Left lung (tissue), 10 donors: ENCODE measurements around the gene LRIT1. TPM values are rescaled to one million over a fixed set of nuclear protein-coding genes. Genes with fewer than 3 reads are reported as not detected.
A peak's percentile ranks its signal among the peaks of the same experiment; 100 is the strongest.

Experiments used
- ATAC-seq: fragments of 200-7000 bp; cut with Tn5 transposase; one replicate; pipeline ENCODE4 v1.9.1; 2020; ENCODE audit warnings: moderate library complexity
- DNase-seq, 4 donors: peaks; one replicate each; pipeline ENCODE4 v3.0.0-alpha.2; 2013 to 2020
- H3K27ac ChIP-seq, 2 donors: fragments of 200-600 bp; sonication (generic) in 1 of 2; one replicate each; pipeline versions ENCODE4 v1.5.0 to v1.8.0; 2020 to 2021
- H3K27me3 ChIP-seq, 2 donors: fragments of 200-600 bp; sonication (generic) in 1 of 2; one replicate each; pipeline versions ENCODE4 v1.5.0 to v1.8.0; 2020 to 2021
- H3K36me3 ChIP-seq, 2 donors: fragments of 200-600 bp; sonication (generic) in 1 of 2; one replicate each; pipeline versions ENCODE4 v1.5.0 to v1.8.0; 2020 to 2021
- H3K4me1 ChIP-seq, 2 donors: fragments of 200-600 bp; one replicate each; pipeline ENCODE4 v1.8.0; 2021
- H3K4me3 ChIP-seq, 2 donors: fragments of 200-600 bp; sonication (generic) in 1 of 2; one replicate each; pipeline versions ENCODE4 v1.5.0 to v1.8.0; 2020 to 2021; ENCODE audit warnings: mild to moderate bottlenecking in 1 of 2
- H3K9me3 ChIP-seq, 2 donors: fragments of 200-600 bp; sonication (generic) in 1 of 2; one replicate each; pipeline versions ENCODE4 v1.5.0 to v1.8.0; 2020 to 2021
- CTCF ChIP-seq, 2 donors: fragments of 200-600 bp; sonication (generic) in 1 of 2; IDR thresholded peaks; one replicate each; pipeline versions ENCODE4 v1.5.0 to v1.8.0; 2021; ENCODE audit warnings: antibody characterized with exemption in 2 of 2
- intact Hi-C, 2 donors: fragments of 100-400 bp; cut with DNase I; formaldehyde crosslinking; loops; one replicate each; pipeline versions ENCODE4 v1.11.2 to v1.14.2; 2022
- polyA plus RNA-seq, 6 donors: library from polyadenylated mRNA; unstranded; fragments of 120-200 nt; gene quantifications; one replicate each; pipeline ENCODE4 v1.2.1, GENCODE V29; 2013; ENCODE audit not compliant: insufficient read length in 6 of 6
- total RNA-seq, 2 donors: library from RNA; stranded (reverse); fragmentation: NEBNext Ultra II Directional; extraction: Animal tissue kit (Norgen Biotek cat#: 25700); gene quantifications; one replicate each; pipeline ENCODE4 v1.2.1, GENCODE V29; 2021
- donor health status: DM: no; HTN: yes; CAD: no.
- donor health status: DM: no; HTN: no; CAD: no.

LRIT1 gene
- total and polyA plus RNA-seq, 8 donors: not detected

GRCh38 chr10:84214612-84215235 is 26.6 kb downstream of the LRIT1 start:
- Histone ChIP-seq H3K4me1 (no peaks in the 10 kb centered on the region), H3K27ac (no peak overlapping the region), H3K9me3 (no peaks in the 10 kb centered on the region), H3K4me3 (no peak overlapping the region), H3K36me3 (no peaks in the 10 kb centered on the region), H3K27me3 (peaks cover 0 to 4% of the 10 kb centered on the region in 2 donors)
- TF ChIP-seq CTCF (IDR thresholded peaks at IDR 0.05): peak in 1 of 2 donors; percentile 45
- ATAC-seq (peak; percentile 76), DNase-seq (no peak)
- intact Hi-C loops: no loop called here

- Histone ChIP-seq H3K4me1 (no peaks in the 10 kb centered on the region), H3K27me3 (peaks cover 0 to 4% of the 10 kb centered on the region in 2 donors), H3K9me3 (no peaks in the 10 kb centered on the region), H3K27ac (no peak overlapping the region), H3K4me3 (no peak overlapping the region), H3K36me3 (no peaks in the 10 kb centered on the region)
- no peak for ATAC-seq
- DNase-seq: no peak
- no peak for TF ChIP-seq CTCF (IDR thresholded peaks at IDR 0.05)
- intact Hi-C loops: no loop called here
Observed at GRCh38 chr10:84214046-84214572, 27.2 kb downstream of the LRIT1 start.

- no peak overlapping the region for H3K27ac ChIP-seq
- DNase-seq (no peak), ATAC-seq (no peak)
- H3K36me3 ChIP-seq: no peaks in the 10 kb centered on the region
- intact Hi-C loops: no loop called here
- H3K4me1 ChIP-seq: no peaks in the 10 kb centered on the region
- H3K9me3 ChIP-seq: no peaks in the 10 kb centered on the region
- H3K27me3 ChIP-seq: peaks cover 0 to 11% of the 10 kb centered on the region in 2 donors
- no peak for TF ChIP-seq CTCF (IDR thresholded peaks at IDR 0.05)
- no peak overlapping the region for H3K4me3 ChIP-seq
Observed at GRCh38 chr10:84213076-84213475, 28.3 kb downstream of the LRIT1 start.

GRCh38 chr10:84212014-84212413 is 29.3 kb downstream of the LRIT1 start:
- TF ChIP-seq CTCF (IDR thresholded peaks at IDR 0.05): no peak
- no peak overlapping the region for H3K27ac ChIP-seq
- no peak overlapping the region for H3K4me3 ChIP-seq
- DNase-seq: no peak
- ATAC-seq: no peak
- H3K4me1 ChIP-seq: no peaks in the 10 kb centered on the region
- peaks cover 0 to 16% of the 10 kb centered on the region in 2 donors for H3K27me3 ChIP-seq
- no peaks in the 10 kb centered on the region for H3K9me3 ChIP-seq
- intact Hi-C loops: no loop called here
- no peaks in the 10 kb centered on the region for H3K36me3 ChIP-seq

GRCh38 chr10:84211566-84211965 is 29.8 kb downstream of the LRIT1 start:
- no peak for ATAC-seq
- intact Hi-C loops: no loop called here

More at GRCh38 chr10:84211566-84211965, 29.8 kb downstream of the LRIT1 start:
- no peaks in the 10 kb centered on the region for H3K4me1 ChIP-seq
- no peaks in the 10 kb centered on the region for H3K36me3 ChIP-seq
- H3K9me3 ChIP-seq: no peaks in the 10 kb centered on the region
- H3K27ac ChIP-seq: no peak overlapping the region
- peaks cover 0 to 19% of the 10 kb centered on the region in 2 donors for H3K27me3 ChIP-seq
- TF ChIP-seq CTCF (IDR thresholded peaks at IDR 0.05): no peak
- no peak overlapping the region for H3K4me3 ChIP-seq
- DNase-seq: no peak
